Measurements from ENCODE around the gene ACTA1. TPM values are rescaled to one million over a fixed set of nuclear protein-coding genes. Genes with fewer than 3 reads are reported as not detected.

ACTA1 gene
- total and polyA plus RNA-seq, 2 of the 13 experiments (the other 11 are each of a cell fraction or from before 2014, with no cell fraction given) = 1.4 to 5.2 TPM

DNA sequence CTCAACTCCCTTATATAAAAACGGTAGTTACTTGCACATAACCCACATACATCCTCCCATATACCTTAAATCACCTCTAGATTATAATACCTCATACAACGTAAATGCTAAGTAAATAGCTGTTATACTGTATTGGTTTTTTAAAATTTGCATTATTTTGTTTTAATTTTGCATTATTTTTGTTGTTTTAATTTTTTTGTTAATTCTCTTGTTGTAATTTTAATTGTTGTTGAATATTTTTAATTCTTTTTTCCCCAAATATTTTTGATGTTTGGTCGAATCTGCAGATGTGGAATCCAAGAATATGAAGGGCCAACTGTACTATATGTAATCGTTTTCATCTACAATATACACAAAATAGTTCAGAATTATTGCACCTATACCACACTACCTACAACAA, 23.5 kb upstream of the ACTA1 start:
- intact Hi-C loops (cut with micrococcal nuclease; ENCODE audit: unreplicated experiment) = no loop called here
- BruUV-seq (replicated peaks) = no TSS peak
- ChIA-PET CTCF (ENCODE audit: low intra/inter-chr PET ratio, low total read pairs) (no interaction called here), POLR2A (no interaction called here)
- 90% methylated on average over 4 of the region's 4 CpGs for WGBS (ENCODE audit: low lambda C conversion rate)
- ATAC-seq (no peak), DNase-seq (ENCODE audit: low spot score) (no peak), FAIRE-seq (no peak)
- no peak overlapping the region for H3K4me3 ChIP-seq (replicated peaks in 1 of 3; ENCODE audit: insufficient read depth in 1 of 3, low read depth in 2 of 3, low read length in 3 of 3)
- no peaks in the 10 kb centered on the region for H3K79me2 ChIP-seq (ENCODE audit: insufficient read depth, low read length)
- no peak overlapping the region for H3K27ac ChIP-seq (ENCODE audit: extremely low read length, insufficient read depth, low read length)
- no peaks in the 10 kb centered on the region for H3K9me3 ChIP-seq (ENCODE audit: low read length)
- no peak overlapping the region for H3K9ac ChIP-seq (ENCODE audit: insufficient read depth, low read depth, low read length)
- no peak overlapping the region for H2AFZ ChIP-seq (ENCODE audit: low read length)
- H3K36me3 ChIP-seq (replicated peaks in 1 of 2; ENCODE audit: control insufficient read depth in 1 of 2, insufficient read depth in 2 of 2, low read length in 2 of 2) = peaks cover 10 to 41% of the 10 kb centered on the region in 2 experiments; a peak in 4 of 5 replicates
- no peaks in the 10 kb centered on the region for H3K4me1 ChIP-seq (ENCODE audit: insufficient read depth, low read length)
- no peaks in the 10 kb centered on the region; the same call in 1 of the 2 replicates for H4K20me1 ChIP-seq (ENCODE audit: insufficient read depth, low read length)
- H3K4me2 ChIP-seq (ENCODE audit: low read depth, low read length) = no peak overlapping the region
- H3K27me3 ChIP-seq (ENCODE audit: control insufficient read depth in 1 of 2, insufficient read depth in 2 of 2, low read length in 2 of 2) = no peaks in the 10 kb centered on the region
- in situ Hi-C loops (cut with HindIII; ENCODE audit: extremely low pct_ligation_motif_present, low pct_unique_long_range_greater_than_20kb) = no loop called here
- TF ChIP-seq, protein P1, sequence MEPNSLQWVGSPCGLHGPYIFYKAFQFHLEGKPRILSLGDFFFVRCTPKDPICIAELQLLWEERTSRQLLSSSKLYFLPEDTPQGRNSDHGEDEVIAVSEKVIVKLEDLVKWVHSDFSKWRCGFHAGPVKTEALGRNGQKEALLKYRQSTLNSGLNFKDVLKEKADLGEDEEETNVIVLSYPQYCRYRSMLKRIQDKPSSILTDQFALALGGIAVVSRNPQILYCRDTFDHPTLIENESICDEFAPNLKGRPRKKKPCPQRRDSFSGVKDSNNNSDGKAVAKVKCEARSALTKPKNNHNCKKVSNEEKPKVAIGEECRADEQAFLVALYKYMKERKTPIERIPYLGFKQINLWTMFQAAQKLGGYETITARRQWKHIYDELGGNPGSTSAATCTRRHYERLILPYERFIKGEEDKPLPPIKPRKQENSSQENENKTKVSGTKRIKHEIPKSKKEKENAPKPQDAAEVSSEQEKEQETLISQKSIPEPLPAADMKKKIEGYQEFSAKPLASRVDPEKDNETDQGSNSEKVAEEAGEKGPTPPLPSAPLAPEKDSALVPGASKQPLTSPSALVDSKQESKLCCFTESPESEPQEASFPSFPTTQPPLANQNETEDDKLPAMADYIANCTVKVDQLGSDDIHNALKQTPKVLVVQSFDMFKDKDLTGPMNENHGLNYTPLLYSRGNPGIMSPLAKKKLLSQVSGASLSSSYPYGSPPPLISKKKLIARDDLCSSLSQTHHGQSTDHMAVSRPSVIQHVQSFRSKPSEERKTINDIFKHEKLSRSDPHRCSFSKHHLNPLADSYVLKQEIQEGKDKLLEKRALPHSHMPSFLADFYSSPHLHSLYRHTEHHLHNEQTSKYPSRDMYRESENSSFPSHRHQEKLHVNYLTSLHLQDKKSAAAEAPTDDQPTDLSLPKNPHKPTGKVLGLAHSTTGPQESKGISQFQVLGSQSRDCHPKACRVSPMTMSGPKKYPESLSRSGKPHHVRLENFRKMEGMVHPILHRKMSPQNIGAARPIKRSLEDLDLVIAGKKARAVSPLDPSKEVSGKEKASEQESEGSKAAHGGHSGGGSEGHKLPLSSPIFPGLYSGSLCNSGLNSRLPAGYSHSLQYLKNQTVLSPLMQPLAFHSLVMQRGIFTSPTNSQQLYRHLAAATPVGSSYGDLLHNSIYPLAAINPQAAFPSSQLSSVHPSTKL (CRISPR knock-in tag; IDR thresholded peaks at IDR 0.05) = no peak
- TF ChIP-seq NFKBIZ (CRISPR knock-in tag; IDR thresholded peaks at IDR 0.05) = no peak
- no peak for TF ChIP-seq ZNF619 (CRISPR knock-in tag; IDR thresholded peaks at IDR 0.05)
- TF ChIP-seq, protein P2, sequence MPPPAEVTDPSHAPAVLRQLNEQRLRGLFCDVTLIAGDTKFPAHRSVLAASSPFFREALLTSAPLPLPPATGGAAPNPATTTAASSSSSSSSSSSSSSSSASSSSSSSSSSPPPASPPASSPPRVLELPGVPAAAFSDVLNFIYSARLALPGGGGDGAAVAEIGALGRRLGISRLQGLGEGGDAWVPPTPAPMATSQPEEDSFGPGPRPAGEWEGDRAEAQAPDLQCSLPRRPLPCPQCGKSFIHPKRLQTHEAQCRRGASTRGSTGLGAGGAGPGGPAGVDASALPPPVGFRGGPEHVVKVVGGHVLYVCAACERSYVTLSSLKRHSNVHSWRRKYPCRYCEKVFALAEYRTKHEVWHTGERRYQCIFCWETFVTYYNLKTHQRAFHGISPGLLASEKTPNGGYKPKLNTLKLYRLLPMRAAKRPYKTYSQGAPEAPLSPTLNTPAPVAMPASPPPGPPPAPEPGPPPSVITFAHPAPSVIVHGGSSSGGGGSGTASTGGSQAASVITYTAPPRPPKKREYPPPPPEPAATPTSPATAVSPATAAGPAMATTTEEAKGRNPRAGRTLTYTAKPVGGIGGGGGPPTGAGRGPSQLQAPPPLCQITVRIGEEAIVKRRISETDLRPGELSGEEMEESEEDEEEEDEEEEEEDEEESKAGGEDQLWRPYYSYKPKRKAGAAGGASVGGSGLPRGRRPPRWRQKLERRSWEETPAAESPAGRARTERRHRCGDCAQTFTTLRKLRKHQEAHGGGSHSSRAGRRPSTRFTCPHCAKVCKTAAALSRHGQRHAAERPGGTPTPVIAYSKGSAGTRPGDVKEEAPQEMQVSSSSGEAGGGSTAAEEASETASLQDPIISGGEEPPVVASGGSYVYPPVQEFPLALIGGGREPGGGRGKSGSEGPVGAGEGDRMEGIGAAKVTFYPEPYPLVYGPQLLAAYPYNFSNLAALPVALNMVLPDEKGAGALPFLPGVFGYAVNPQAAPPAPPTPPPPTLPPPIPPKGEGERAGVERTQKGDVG (CRISPR knock-in tag; IDR thresholded peaks at IDR 0.05; ENCODE audit: borderline replicate concordance) = no peak
- no peak for TF ChIP-seq GTF3A (CRISPR knock-in tag; conservative IDR thresholded peaks at IDR 0.05)
- TF ChIP-seq RBM22 (optimal IDR thresholded peaks at IDR 0.05; ENCODE audit: low read length) = no peak
- TF ChIP-seq, protein P3, sequence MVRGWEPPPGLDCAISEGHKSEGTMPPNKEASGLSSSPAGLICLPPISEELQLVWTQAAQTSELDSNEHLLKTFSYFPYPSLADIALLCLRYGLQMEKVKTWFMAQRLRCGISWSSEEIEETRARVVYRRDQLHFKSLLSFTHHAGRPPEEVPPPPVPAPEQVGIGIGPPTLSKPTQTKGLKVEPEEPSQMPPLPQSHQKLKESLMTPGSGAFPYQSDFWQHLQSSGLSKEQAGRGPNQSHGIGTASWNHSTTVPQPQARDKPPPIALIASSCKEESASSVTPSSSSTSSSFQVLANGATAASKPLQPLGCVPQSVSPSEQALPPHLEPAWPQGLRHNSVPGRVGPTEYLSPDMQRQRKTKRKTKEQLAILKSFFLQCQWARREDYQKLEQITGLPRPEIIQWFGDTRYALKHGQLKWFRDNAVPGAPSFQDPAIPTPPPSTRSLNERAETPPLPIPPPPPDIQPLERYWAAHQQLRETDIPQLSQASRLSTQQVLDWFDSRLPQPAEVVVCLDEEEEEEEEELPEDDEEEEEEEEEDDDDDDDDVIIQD (CRISPR knock-in tag; IDR thresholded peaks at IDR 0.05; ENCODE audit: low read depth) = no peak
- no peak for TF ChIP-seq SRF (IDR thresholded peaks at IDR 0.05; ENCODE audit: low read depth, low read length)
- no peak for TF ChIP-seq ATF1 (CRISPR knock-in tag; IDR thresholded peaks at IDR 0.05)
- TF ChIP-seq MED13 (CRISPR knock-in tag; IDR thresholded peaks at IDR 0.05) = no peak
- TF ChIP-seq ZNF569 (CRISPR knock-in tag; IDR thresholded peaks at IDR 0.05; ENCODE audit: borderline replicate concordance) = no peak
- no peak for TF ChIP-seq MXI1 (IDR thresholded peaks at IDR 0.05; ENCODE audit: borderline replicate concordance, low read depth, low read length)
- no peak for TF ChIP-seq ZNF552 (CRISPR knock-in tag; IDR thresholded peaks at IDR 0.05; ENCODE audit: borderline replicate concordance)
- TF ChIP-seq ERF (CRISPR knock-in tag; IDR thresholded peaks at IDR 0.05) = no peak
- no peak for TF ChIP-seq ZEB1 (IDR thresholded peaks at IDR 0.05; ENCODE audit: insufficient replicate concordance, low read depth)
- no peak for TF ChIP-seq NRL (CRISPR knock-in tag; IDR thresholded peaks at IDR 0.05; ENCODE audit: borderline replicate concordance)
- TF ChIP-seq NR2F6 (IDR thresholded peaks at IDR 0.05) = no peak
- TF ChIP-seq NR2F6 (CRISPR knock-in tag; IDR thresholded peaks at IDR 0.05) = no peak
- TF ChIP-seq ZNF790 (CRISPR knock-in tag; IDR thresholded peaks at IDR 0.05; ENCODE audit: borderline replicate concordance) = no peak
